Measurements from ENCODE around the gene WNT1.

The WNT1 gene

GRCh38 chr12:48981757-48982157 is 3.6 kb downstream of the WNT1 start:
- DNase-seq = no peak

DNA sequence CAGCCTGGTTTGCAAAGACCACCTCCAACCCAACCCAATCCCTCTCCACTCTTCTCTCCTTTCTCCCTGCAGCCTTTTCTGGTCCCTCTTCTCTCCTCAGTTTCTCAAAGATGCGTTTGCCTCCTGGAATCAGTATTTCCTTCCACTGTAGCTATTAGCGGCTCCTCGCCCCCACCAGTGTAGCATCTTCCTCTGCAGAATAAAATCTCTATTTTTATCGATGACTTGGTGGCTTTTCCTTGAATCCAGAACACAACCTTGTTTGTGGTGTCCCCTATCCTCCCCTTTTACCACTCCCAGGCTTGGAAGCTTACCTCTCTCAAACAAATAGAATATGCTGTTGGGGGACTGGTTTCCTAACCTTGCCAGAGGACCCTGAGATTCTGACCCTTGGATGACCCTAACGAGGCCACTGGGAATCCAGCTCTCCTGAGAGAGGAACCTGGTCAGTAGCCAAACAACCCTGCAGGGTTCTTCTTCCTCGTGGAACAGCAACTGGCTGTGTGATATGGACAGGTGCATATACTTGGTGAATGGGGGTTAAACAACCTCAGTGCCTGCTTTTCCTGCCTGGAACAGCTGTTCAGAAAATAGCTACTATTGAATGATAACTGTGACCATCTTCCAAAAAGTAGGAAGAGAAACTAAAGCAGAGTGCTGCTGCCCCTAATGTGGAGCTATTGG is 4.4 kb downstream of the WNT1 start:
- DNase-seq = no peak

DNA sequence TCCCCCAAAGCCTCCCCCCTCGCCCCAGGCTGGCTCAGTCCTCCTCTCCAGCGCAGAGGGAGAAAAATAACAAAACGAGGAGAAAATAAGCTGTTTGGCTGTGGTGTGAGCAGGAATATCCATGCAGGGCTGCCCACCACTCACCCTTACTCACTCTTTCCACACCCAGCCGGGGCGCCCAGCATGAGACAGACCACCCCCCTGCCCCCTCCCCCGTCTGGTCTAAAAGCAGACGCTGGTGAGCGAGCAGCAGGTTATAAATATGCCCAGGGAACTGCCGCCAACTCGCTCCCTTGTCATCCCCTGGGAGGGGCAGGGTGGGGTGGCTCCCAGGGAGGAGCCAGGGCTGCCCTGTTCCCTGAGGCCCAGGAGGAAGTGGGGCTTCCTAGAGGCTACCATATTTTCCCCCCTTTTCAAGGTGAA is 7.4 kb downstream of the WNT1 start:
- DNase-seq = no peak

DNA sequence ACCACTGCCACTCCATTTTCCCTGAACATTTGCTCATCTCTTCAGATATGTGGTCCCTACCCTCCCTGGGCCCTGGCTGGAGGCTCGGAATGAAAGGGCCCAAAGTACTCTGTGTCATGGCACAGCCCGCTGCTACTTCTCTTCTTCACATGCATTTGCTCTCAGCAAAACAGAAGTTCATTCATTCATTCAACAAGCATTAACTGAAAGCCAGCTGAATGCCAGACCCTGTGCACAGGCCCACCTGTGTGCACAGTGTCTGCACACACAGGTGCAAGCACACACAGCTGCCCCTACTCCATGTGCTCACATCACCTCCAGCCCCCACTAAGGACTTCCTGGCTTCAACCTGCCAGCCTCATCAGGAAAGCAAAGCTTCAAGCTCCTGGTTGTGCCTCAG is 7.8 kb downstream of the WNT1 start:
- DNase-seq = no peak

- DNase-seq = no peak
Observed at GRCh38 chr12:48986720-48987291, 8.7 kb downstream of the WNT1 start.

- DNase-seq = peak; percentile 82
Observed at GRCh38 chr12:48988030-48988649, 10.0 kb downstream of the WNT1 start.

DNA sequence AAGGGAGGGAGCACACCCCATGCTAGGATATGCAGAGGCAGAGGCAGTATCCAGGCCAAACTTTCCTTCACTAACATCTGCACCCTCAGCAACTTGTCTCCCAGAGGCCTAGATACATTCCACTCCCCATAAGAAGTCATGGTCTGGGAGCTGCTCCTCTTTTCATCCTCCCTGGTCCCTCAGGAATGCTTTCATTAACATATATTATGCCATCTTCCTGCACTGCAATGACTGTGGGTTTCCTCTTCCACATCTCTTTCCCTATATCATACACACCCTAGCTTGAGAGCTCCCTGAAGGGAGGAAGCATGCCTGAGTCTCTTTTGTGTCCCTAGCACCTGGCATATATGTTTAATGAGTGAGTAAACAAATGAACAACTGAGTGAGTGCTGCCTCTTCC is 12.4 kb downstream of the WNT1 start:
- no peak for DNase-seq

DNA sequence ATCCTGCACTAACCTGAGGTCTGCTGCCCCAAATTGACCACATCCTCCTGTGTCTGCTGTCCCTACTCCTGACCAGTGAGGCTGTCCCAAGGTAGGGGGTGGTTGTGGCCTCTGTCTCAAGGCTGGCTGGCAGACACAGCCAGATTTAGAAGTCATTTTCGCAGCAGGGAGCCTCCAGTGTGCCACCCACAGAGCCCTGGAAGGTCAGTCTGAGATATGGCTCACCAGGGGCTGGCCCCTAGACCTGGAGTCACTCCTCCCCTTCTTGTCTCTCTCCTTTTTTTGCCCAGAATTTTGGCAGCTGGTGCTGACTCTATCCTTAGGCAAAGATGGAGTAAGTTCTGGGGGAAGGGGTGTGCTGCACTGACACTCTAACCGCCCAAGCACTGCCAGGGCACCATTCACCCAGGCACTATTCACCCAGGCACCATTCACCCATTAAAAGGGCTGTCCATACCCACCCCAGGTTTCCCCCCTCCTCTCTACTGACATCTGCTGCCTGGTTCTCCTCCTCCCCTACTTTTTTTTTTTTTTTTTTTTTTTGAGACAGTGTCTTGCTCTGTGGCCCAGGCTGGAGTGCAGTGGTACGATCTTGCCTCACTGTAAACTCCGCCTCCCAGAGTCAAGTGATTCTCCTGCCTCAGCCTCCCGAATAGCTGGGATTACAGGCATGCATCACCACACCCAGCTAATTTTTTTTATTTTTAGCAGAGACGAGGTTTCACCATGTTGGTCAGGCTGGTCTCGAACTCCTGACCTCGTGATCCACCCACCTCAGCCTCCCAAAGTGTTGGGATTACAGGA is 13.3 kb downstream of the WNT1 start:
- DNase-seq = no peak

DNA sequence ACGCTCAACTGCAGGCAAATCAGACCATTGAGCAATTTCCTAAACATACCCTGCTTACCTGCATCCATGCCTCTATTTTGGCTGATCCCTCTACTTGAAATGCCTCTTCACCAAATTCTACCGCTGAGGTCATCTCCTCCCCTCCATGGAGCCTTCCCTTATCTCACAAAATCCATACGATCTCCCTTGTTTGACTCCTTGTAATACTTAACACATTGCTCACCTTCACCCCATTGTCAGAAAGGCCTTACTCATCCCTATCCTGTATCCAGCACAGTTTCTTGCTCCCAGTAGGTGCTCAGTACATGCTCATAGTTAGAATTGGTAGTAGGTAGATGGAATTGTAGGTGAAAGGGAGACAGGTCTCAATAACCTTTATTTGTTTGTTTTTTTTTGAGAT is 15.7 kb downstream of the WNT1 start:
- no peak for DNase-seq

DNA sequence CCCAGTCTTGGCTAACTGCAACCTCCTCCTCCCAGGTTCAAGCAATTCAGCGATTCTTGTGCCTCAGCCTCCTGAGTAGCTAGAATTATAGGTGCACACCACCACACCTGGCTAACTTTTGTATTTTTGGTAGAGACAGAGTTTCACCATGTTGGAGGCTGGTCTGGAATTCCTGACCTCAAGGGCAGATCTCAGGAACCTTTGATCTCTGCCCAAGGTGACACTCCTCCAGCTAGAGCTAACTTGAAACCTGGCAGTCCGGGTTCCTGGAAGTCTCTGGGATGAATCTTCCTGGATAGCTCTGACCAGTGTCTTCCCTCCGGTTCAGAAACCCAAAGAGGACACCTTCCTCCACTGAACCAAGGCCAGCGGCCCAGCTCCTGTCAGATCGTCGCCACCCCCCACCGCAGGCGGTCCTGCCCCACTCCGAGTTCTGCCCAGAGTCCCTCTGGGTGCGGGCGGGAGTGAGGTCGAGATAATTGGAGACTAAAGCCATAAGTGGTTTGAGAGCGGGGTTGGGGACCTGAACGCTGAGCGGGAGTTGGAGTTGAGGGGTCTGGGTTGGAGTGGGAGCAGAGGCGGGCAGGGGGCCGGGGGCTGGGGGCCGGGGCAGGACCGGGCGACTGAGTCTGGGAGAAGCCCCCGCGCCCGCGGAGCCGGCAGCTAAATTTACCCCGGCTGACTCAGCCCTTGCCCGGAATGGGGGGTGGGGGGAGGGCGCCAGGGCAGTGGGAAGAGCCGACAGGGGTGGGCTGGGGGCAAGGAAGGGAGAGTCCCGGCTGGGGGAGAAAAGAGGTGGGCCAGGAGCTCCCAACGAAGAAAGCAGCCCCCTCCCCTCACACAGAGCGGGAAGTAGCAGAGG is 16.3 kb downstream of the WNT1 start:
- DNase-seq = no peak

DNA sequence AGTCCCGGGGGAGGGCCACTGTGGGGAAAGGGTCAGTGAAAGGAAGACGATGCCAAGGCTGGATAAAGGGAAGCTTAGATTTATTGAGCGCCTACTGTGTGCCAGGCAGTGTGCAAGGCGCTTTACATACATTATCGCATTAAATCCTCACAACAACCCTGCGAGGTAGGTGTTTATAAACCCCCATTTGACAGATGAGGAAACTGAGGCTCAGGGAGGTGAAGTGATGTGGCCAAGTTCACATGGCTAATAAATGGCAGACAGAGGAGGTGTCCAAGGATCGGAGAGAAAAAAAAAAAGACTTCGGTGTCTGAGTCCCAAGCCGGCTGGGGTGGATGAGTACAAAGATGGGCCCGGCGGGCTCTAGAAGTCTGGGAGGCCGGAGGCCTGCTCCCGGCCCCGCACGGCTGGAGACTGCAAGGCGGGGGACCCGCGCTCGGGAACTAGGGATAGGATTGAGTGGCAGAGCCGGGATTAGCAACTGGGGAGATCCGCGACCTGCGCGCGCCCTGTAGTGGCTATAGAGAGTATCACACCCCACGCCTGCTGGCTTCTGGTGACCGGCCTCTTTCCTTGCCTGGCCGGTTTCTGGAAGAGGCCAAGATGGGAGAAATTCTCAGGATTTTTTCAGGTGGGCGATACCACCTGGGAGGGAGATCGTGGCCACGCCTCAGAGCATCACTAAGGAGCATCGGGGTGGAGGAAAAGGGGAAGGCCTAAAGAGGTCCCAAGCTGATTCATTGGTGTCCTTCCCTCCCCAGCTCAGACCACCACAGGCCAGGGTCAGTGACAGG is 17.2 kb downstream of the WNT1 start:
- peak; percentile 49 for DNase-seq

GRCh38 chr12:48996794-48997718 is 18.9 kb downstream of the WNT1 start:
- DNase-seq = peak; percentile 61

DNA sequence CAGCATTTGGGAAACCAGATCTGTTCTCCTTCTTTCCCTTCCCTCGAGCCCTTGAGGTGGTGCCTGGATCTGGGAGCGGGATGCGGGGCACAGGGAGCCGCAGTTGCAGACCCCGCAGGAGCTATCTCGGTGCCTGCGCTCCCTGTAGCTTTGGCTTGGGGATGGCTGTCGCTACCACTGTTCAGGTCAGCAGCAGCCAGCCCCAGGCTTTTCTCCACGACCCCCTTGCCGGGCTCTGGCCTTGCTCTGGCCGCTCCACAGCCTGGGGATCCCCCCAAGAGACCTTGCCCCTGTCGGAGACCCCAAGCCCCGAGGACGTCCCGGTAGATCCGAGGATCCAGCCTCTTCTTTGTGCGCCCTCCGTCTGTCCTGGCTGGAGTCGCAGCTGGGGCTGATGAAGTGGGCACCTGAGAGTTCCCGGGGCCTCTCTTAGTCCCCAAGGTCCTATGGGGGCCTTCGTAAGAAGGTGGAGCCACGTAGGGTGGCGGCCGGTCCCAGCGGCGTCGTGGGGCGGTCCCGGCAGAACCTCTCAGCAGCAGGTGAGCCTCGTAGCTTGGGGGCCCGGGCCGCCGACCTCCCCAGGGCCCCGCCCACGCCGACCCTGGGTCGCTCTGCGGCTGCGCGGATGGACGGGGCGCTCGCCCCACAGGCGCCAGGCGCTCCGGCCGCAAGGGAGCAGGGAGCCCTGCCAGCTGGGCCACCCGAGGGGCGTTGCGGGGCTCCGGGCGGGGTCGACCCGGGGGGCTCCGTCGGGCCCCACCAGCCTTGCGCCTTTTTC is 19.8 kb downstream of the WNT1 start:
- DNase-seq = peak; percentile 17

DNA sequence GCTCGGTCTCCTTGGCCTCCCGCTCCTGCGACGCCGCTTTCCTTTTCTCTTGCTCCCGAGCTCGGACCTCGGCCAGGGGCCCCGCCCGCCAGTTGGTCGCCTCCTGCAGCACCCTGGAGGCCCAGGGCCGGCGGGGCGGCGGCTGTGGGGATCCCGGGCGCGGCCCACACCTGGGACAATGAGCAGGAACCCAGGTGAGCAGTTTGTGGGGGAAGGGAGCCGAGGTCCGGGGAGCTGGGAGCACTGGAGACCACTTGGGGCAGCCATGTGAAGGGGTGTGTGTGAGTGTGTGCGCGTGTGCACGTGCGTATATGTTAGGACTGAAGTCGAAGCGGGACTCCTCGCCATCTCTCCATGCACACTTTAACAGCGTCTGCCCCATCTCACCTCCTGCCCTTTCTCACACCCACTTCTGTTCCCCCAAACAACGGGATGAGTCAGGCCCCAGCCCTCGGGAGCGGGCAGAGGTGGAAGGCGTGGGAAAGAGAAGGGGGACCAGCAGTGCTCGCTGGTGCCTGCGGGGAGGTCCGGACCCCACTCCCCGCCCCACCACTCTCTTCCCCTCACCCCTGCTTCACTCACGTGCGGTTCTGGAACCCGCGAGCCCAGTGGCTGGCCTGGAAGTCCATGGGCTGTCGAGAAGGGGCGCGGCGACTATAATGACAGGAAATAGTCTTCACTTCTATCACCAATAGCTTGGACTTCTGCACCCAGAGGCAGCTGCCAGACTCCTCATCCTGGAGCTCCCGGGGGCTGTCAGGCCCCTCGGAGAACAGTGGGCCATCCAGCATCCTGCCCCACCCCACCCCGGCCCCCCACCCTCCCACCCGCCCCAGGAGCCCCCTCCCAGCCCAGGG is 20.6 kb downstream of the WNT1 start:
- no peak for DNase-seq

DNA sequence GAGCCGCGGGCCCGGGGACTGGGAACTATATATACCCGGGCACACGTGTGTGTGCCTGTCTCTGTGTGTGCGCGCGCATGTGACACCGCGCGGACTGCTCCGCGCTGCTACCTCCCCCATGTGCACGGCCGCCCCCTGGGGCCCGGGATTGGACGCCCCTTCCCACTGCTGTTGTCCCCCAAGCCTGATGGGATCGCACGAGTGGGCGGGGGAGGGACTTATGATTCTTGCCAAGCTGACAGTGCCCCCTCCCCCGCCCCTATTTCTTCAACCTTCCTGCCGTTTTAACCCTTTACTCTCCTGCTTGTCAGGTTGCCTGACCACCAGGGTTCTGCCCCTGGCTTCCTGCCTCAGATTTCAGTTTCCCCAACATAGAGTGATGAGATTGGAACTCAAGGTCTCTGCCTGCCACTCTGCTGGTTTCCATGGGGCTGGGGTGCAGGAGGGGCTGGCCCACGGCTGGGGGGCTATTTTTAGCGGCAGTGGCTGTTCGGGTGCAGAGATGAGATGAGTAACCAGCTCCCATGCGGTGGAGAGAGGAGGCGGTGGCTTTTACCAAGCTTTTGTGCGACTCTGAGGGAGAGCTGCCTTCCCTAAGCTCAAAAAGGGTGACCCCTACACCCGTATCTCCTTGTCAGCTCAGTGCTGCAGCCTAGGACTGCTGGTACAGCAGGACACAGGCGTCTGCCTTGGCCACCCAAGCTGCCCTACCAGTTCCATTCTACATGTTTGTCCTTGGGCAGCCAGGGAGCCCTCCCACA is 21.4 kb downstream of the WNT1 start, which contains the start of gene DDN:
Gene DDN, minus strand, starts transcription at position 5 of the 761 bp plus-strand sequence. CDS start 88 bp downstream, outside the sequence.
- DNase-seq = peak; percentile 44

GRCh38 chr12:49000346-49000745 is 22.2 kb downstream of the WNT1 start:
- DNase-seq = no peak

- DNase-seq = no peak
Observed at GRCh38 chr12:49008943-49009342, 30.8 kb downstream of the WNT1 start.

Data from T-helper 9 cell (primary cell).